GM10847 (cell line): ENCODE measurements around the gene PCP4L1.

Experiments
- POLR2A ChIP-seq: IDR thresholded peaks from 2 replicates; pipeline ENCODE4 v1.6.1; 2011; ENCODE audit not compliant: insufficient read length; ENCODE audit errors: extremely low read depth

PCP4L1 gene

DNA sequence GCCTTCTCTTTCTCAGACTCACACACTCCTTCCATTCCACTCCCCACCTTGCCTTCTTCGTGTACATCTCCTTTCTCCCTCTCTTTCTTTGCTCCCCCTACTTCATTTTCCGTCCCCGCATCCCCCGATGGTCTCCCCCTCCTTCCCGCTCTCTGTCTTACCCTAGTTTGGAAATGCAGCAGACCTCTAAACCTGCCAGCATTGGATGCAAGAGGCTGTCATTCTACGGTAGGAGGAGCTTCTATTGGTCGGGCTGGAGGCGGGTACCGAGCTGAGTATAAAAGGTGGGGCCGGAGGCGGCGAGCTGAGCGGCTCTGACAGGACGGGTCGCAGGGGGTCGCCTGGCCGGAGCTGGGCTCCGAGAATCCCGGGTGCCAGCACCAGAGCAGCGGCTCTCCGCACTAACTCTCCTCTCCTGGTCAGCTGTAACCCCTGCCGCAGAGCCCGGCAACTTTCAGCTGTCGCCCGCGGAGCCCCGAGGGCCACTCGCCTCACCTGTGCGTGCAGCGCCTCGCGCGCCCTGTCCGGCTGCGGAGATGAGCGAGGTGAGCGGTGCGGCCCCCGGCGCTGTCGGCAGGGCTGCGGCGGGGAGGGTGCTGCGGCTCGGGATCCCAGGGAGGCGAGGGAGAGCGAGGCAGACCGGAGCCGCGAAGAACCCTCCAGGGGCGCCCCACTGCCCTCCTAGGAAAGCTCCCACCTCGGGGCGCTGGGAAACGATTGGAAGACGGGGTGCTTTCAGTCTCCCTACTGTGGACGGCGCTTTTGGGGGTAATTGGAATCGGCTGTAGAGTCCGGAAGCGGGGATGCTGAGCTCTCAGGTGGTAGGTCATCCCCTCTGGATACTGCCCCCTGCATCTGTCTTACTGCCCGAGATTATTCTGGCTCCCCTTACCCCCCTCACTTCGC, at the start of gene PCP4L1:
TSS of gene PCP4L1 (plus strand) at position 307 of the 906 bp plus-strand sequence. CDS start at position 537, 230 bp downstream.
- TF ChIP-seq POLR2A, result no peak

DNA sequence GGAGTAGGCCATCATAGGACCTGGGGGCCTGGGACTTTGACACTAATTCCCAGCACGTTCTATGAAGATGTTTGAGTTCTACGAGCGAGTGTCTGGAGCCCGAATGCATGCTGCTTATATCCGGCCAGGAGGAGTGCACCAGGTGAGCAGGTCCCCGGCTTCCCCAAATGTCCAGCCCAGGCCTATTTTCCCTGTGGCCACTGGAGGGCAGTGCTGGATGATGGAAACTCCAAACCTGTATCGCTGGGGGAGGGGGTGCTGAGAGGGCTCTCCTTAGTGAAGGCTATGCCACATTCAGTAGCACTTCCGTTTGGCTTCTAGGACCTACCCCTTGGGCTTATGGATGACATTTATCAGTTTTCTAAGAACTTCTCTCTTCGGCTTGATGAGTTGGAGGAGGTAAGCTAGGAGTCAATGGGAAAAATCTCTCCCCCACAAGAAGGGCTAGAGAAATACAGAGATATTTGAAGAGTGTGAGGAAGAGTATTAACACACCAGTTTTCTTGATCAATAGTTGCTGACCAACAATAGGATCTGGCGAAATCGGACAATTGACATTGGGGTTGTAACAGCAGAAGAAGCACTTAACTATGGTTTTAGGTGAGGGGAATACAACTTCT, 48.6 kb upstream of the PCP4L1 start:
- no peak for TF ChIP-seq POLR2A

DNA sequence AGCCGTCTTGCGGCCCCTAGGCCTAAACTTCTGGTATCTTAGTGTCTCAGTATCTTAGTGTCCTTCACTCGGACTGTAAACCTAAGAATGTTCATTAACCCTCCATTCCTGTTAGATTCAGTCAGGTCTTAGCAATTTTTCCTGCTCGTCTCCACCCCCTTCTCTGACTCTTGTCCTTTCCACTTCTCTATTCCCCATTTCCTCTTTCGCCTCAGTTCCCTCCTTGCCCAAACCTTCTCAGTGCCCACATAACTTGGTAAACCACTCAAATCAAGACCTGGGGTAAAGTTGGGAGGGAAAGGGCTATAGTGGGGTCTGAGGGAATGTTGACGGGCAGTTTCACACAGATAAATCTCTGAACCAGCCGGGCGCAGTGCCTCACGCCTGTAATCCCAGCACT, 44.2 kb upstream of the PCP4L1 start:
- TF ChIP-seq POLR2A, result no peak

DNA sequence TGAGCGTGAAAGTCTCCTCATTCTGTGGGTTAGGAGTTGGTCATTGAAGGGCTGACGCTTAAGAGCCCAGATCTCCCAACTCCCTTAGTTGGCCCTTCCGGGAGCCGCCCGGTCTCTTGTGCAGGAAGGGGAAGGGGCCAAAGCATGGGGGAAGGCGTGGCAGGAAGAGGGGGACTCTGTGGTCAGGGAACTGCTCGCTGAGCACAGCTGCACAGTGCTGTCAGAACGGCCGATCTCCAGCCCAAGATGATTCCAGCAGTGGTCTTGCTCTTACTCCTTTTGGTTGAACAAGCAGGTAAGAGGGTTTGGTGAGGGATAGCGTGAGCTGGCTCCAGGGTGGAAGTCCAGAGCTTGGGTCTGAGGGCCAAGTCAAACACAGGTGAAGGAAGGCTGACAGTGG, 43.5 kb upstream of the PCP4L1 start, which contains the start of gene FCER1G:
TSS of gene FCER1G (plus strand) at position 220 of the 400 bp plus-strand sequence. CDS start at position 247, 27 bp downstream.
- no peak for TF ChIP-seq POLR2A

DNA sequence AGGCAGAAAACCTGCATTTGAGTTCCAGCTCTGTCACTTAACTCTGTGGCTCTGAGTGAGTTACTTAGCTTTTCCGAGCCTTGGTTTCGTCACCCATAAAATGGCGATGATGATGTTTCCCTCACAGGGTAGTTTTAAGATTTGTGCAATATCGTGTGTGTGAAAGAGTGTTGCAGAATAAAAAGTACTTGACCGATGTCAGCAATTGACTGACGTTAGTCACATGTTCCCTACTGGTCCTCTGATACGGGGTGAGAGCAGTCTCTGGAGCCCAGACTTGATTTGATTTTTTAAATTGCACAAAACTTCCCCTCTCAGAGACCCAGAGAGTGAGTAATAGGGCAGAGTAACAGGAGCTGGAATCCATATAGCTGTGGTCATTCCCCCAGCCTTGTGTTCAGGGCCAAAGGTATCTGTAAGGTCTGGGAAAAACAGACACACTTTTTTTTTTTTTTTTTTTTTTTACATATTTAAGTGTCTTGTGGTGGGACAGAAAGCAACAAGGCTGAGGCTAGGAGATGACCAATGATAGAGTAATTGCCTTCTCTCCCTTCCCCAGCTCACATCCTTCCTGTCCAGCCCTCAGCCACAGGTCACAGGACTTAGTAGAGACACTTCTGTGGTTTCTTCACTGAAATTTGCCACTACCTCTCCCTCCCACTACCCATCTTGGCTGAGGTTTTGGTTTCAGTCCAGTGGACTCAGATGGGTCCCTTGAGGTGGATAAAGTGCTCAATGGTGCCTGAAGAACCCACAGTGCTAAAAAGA, 41.4 kb upstream of the PCP4L1 start:
- no peak for TF ChIP-seq POLR2A

DNA sequence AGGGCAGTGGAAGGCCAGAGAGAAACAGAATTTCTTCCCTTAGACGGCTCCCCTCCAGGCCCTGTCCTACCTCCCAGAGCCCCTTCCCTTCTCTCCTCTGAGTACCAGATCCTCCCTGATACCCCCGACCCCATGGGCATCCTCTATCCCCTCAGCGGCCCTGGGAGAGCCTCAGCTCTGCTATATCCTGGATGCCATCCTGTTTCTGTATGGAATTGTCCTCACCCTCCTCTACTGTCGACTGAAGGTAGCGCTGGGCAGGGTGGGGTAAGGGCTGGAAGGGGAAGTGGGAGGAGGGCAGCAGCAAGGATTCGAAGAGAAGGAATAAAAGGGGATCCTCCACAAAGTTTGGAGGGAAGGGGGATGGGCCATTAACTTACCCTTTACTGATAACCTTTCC, 40.7 kb upstream of the PCP4L1 start:
- no peak for TF ChIP-seq POLR2A

DNA sequence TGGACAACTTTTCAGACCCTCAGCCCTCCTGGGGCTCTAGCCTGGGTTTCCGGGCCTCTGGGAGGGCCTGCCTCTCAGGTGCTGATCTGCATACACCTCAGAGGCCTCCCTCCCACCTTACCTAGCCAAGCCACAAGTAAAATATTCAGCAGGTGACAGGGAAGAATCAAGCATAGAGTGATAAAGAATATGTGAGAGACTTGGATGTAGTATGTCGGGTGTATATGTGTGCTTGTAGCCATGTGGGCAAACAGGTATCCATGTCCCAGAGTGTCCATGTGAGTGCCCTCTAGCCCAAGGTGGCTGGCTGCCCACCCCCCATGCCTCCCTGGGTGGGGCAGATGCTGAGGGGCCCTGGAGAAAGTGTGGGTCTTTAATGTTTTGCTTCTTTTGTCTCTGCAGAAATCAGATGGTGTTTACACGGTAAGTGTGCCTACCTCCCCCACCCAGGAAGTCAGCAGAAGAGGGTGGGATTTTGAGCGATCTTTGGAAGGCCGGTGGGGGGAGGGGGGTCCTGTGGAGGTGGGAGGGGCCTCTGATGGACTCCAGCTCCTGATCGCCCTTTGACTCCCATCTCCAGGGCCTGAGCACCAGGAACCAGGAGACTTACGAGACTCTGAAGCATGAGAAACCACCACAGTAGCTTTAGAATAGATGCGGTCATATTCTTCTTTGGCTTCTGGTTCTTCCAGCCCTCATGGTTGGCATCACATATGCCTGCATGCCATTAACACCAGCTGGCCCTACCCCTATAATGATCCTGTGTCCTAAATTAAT, 40.1 kb upstream of the PCP4L1 start:
- TF ChIP-seq POLR2A, result no peak

DNA sequence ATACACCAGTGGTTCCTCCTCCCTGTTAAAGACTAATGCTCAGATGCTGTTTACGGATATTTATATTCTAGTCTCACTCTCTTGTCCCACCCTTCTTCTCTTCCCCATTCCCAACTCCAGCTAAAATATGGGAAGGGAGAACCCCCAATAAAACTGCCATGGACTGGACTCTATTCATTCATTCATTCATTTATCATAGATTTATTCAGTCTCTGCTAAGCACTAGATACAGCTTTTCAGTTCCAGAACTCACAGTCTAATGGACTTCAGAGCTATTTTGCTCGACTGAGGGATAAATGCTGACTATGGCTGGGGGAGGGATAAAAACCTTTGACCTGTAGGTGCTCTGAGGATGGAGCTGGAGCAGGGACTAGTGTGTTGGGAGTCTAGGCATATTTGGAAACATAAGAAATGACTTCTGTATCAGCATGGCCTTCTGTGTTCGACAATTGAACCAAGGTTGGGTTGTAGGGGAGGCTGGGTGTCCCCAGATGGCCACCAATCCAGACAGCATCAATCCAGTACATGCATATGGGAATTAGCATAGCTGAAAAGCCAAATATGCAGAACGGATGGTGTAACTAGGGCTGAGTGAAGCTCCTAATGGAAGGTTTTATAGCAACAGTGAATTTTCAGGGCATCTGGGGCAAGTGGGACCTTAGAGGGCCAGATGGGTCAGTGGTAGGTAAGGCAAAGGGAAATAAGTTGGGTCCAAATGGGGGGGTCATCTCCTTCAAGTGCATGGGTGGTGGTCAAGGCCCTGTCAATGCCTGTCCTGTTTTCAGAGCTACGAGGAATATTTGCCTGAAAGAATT, 39.3 kb upstream of the PCP4L1 start:
- TF ChIP-seq POLR2A, result no peak

DNA sequence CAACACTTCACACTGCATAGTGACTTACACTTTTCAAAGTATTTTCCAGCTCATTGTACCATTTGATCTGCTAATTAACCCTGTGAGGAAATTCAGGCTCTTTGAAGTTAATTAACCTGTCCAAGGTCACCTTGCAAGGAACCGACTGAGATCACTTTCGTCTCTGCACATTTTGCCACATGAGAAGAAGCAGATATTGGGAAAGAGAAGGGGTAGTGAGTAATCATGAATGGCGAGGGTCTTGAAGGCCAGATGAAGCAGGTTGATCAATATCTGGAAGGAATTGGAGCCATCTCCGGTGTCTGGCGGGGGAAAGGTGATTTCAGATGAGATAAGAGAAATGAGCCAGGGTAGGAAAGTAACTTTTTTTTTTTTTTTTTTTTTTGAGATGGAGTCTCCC, 38.5 kb upstream of the PCP4L1 start:
- no peak for TF ChIP-seq POLR2A

DNA sequence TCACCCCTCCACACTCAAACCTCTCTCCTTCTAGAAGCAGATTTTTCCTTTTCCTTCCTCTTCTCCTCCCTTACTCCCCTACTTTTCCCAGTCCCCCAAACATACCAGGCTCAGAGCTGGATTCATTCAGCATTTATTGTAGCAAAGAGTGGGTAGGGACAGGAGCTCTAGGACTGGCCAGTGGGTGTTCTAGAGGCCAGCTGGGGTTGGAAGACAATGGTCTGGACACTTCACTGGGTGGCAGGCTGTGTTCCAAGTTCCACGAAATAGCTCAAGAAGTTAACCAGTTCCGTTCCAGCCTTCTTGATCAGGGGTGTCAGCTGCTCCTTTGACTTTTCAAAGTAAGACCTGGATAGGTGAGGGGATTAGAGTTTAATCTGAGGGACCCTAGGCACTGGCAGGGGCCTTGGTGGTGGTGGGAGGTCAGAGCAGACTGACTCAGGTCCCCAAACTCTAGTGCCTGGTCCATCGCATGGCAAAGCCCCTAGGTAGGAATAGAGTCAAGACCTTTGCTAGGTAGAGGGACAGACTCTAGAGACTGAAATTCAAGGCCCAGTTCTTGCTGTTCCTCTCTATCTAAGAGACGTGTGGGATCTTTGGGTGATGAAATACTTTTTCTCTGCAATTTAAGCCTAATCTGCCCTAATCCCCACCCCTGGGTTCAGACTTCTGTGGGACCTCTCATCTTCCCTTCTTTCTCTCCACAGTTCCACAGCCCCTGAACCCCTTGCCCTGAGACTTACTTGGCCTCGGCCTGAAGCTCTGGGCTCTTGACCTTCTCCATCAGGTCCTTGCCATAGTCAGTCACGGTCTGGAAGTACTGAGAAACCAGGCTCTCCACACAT, 36.1 kb upstream of the PCP4L1 start:
- no peak for TF ChIP-seq POLR2A

DNA sequence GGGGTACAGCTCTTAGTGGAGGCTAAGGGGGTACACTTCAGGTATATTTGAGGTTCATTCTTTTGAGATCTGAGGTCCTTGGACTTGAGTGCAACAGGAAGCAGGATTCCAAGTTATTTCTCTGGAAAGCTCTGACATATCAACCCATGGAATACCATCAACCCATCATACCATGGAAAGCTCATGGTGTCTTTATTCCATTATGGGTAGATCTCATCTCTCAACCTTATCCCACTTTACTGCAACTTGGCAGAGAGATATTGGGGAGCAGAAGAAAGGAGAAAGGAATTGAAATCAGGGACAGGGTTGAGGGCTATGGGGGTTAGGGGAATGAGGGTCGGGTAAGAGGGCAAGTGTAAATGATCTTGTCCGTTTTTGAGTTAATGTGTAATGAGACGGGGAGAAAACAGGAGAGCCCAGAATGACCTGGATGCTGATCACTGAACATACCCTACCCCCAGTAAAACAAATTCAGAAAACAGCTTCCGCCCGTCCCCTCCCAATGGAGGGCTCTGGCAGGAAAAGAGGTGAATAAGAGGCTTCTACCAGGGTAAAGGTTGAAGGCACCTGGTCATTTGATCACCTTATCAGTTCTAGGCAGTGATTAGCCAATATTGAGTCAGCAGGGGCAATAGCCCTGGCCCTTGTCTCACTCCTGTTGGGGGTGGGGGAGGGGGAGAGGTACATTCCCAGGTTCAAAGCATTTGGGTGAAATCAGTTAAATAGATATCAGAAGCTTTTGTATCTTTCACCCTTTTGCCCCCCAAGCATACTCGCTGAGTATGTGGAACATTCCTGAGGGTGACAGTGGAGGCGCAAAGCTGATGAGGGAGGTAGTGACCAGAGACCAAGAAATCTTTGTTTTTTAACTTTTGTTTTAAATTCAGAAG, 34.5 kb upstream of the PCP4L1 start:
- TF ChIP-seq POLR2A, result no peak

DNA sequence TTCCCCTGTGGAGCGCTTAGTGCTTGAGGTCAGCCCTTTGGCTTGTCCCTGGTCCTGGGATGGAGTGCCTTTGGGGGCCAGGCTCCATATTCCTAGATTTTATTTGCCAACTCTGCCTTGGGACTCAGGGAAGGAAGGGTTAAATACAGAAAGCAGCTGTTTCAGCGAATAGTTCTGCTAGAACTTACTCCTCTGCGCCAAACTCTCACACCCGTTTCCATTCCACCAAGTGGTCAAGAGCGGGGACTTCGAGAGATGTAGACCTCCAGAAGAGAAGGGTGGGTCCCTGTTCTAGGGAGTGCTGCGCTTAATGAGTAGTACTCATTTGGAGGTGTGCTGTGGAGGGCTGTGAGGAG, 33.4 kb upstream of the PCP4L1 start:
- TF ChIP-seq POLR2A, result no peak
